Measurements from ENCODE around the gene LGALSL. TPM values are rescaled to one million over a fixed set of nuclear protein-coding genes. Genes with fewer than 3 reads are reported as not detected.

LGALSL gene
- total RNA-seq, 1 experiment from 2014 or later = 14.2 TPM

- Histone ChIP-seq H3K27ac (ENCODE audit: low read depth, low read length) (no peak overlapping the region), H3K36me3 (ENCODE audit: control insufficient read depth in 1 of 2, insufficient read depth in 2 of 2, low read length in 2 of 2) (no peaks in the 10 kb centered on the region), H3K4me2 (ENCODE audit: low read length) (no peak overlapping the region), H2AFZ (ENCODE audit: low read depth, low read length, poor library complexity, severe bottlenecking) (no peak overlapping the region), H3K27me3 (ENCODE audit: insufficient read depth, low read length) (no peaks in the 10 kb centered on the region), H3K9ac (ENCODE audit: low read length) (no peak overlapping the region), H3K4me3 (replicated peaks in 1 of 2; ENCODE audit: low read depth in 1 of 2, low read length in 2 of 2) (no peak overlapping the region), H3K9me2 (ENCODE audit: insufficient read depth) (no peaks in the 10 kb centered on the region), H3K4me1 (ENCODE audit: control insufficient read depth in 1 of 2, insufficient read depth in 2 of 2, low read length in 2 of 2) (peaks cover 0 to 5% of the 10 kb centered on the region in 2 experiments; a peak in 1 of 4 replicates), H3K79me2 (ENCODE audit: insufficient read depth, low read length) (no peaks in the 10 kb centered on the region), H3K9me3 (ENCODE audit: control insufficient read depth in 1 of 2, insufficient read depth in 1 of 2, low read depth in 1 of 2, low read length in 2 of 2) (no peaks in the 10 kb centered on the region), H4K20me1 (ENCODE audit: insufficient read depth) (no peaks in the 10 kb centered on the region)
- POLR2A ChIA-PET = no interaction called here
- RAD21 ChIA-PET (ENCODE audit: low non-redundant PET in 1 of 2, low total read pairs in 2 of 2, uncharacterized antibody in 2 of 2, unreplicated experiment in 2 of 2) = no interaction called here
- ATAC-seq = no peak
- CTCF ChIA-PET = interaction anchor here (1.8 kb wide), 1 partner anchor 11 kb away, joined by 9 read pairs; no protein-coding TSS in a partner anchor
- DNase-seq (ENCODE audit: low read depth, low spot score) = no peak
- intact Hi-C loops (cut with micrococcal nuclease) = no loop called here
- no TSS peak for BruUV-seq (replicated peaks)
- TF ChIP-seq ATF3 (IDR thresholded peaks at IDR 0.05) (no peak), REST (IDR thresholded peaks at IDR 0.05; ENCODE audit: low read depth) (no peak), EZH2 (IDR thresholded peaks at IDR 0.05) (no peak), ZNF274 (IDR thresholded peaks at IDR 0.05; ENCODE audit: low read depth, low read length) (no peak), MAX (IDR thresholded peaks at IDR 0.05) (no peak), JUND (IDR thresholded peaks at IDR 0.05) (no peak), EGR1 (IDR thresholded peaks at IDR 0.05; ENCODE audit: low read depth) (no peak), CBX3 (IDR thresholded peaks at IDR 0.05; ENCODE audit: low read depth) (no peak), SRF (IDR thresholded peaks at IDR 0.05; ENCODE audit: low read depth) (no peak), SIN3A (IDR thresholded peaks at IDR 0.05; ENCODE audit: low read depth) (no peak), ZFX (IDR thresholded peaks at IDR 0.05) (no peak), ELF1 (IDR thresholded peaks at IDR 0.05; ENCODE audit: borderline replicate concordance, low read depth) (no peak), POLR2AphosphoS5 (IDR thresholded peaks at IDR 0.05; ENCODE audit: low read depth, low read length) (no peak), SP1 (IDR thresholded peaks at IDR 0.05; ENCODE audit: low read depth) (no peak), YY1 (IDR thresholded peaks at IDR 0.05; ENCODE audit: extremely low read depth, insufficient replicate concordance, low read depth, low read length) (no peak), POLR2A (IDR thresholded peaks at IDR 0.05; ENCODE audit: borderline replicate concordance, extremely low read depth, insufficient read depth, insufficient read length) (no peak), TCF7L2 (IDR thresholded peaks at IDR 0.05; ENCODE audit: borderline replicate concordance, extremely low read depth, insufficient read depth, insufficient read length) (no peak)
Observed at GRCh38 chr2:64477037-64477436, 23.1 kb downstream of the LGALSL start.

Data from HCT116 (cell line).